Measurements from ENCODE around the gene C3orf62.
"Not testable (repeated sequence)": the region's sequence is repeated elsewhere in the genome, so short reads cannot be mapped to it uniquely, and the experiment has no call there.

Gene C3orf62

GRCh38 chr3:49266410-49267095, 10.5 kb downstream of the C3orf62 start:
- no peak for FAIRE-seq

GRCh38 chr3:49265661-49266386, 11.2 kb downstream of the C3orf62 start:
- FAIRE-seq = no peak

- no peak for FAIRE-seq
Observed at GRCh38 chr3:49263159-49263889, 13.7 kb downstream of the C3orf62 start.

GRCh38 chr3:49260806-49261324, 16.2 kb downstream of the C3orf62 start:
- FAIRE-seq = no peak

GRCh38 chr3:49257187-49257586, 19.8 kb downstream of the C3orf62 start:
- no peak for FAIRE-seq

GRCh38 chr3:49255718-49256511, 21.1 kb downstream of the C3orf62 start:
- no peak for FAIRE-seq

GRCh38 chr3:49255112-49255511, 21.9 kb downstream of the C3orf62 start:
- no peak for FAIRE-seq

GRCh38 chr3:49253512-49253911, 23.5 kb downstream of the C3orf62 start:
- no peak for FAIRE-seq

- no peak for FAIRE-seq
Observed at GRCh38 chr3:49248840-49249227, 28.2 kb downstream of the C3orf62 start.

GRCh38 chr3:49244581-49245205, 32.3 kb downstream of the C3orf62 start:
- FAIRE-seq = no peak

- FAIRE-seq = not testable (repeated sequence)
Observed at GRCh38 chr3:49240091-49240490, 36.9 kb downstream of the C3orf62 start.

GRCh38 chr3:49238274-49239127, 38.5 kb downstream of the C3orf62 start:
- FAIRE-seq = no peak

- no peak for FAIRE-seq
Observed at GRCh38 chr3:49237344-49237743, 39.7 kb downstream of the C3orf62 start.

- no peak for FAIRE-seq
Observed at GRCh38 chr3:49236226-49236625, 40.8 kb downstream of the C3orf62 start.

GRCh38 chr3:49228817-49229216, 48.2 kb downstream of the C3orf62 start:
- FAIRE-seq = not testable (repeated sequence)

- FAIRE-seq = no peak
Observed at GRCh38 chr3:49222002-49222401, 55.0 kb downstream of the C3orf62 start.

GRCh38 chr3:49220985-49221563, 56.0 kb downstream of the C3orf62 start:
- not testable (repeated sequence) for FAIRE-seq

- FAIRE-seq = no peak
Observed at GRCh38 chr3:49219132-49219531, 57.9 kb downstream of the C3orf62 start.

Measured in TTC549 (cell line).